Measurements from ENCODE around the gene NLGN1. TPM values are rescaled to one million over a fixed set of nuclear protein-coding genes. Genes with fewer than 3 reads are reported as not detected.

The NLGN1 gene
- total RNA-seq, 1 experiment from 2014 or later: 5.2 TPM

GRCh38 chr3:173913974-173914421, 516.5 kb downstream of the NLGN1 start:
- Histone ChIP-seq H2AK5ac (ENCODE audit: insufficient read length, low read length) (no peak overlapping the region), H2AFZ (ENCODE audit: low read length) (no peak overlapping the region), H2BK12ac (ENCODE audit: insufficient read length, low read depth, low read length) (no peak overlapping the region), H3K79me2 (ENCODE audit: insufficient read depth, low read length) (no peaks in the 10 kb centered on the region; the same call in 1 of the 2 replicates), H3T11ph (ENCODE audit: low read length) (no peak overlapping the region), H3K14ac (ENCODE audit: insufficient read depth, low read length) (no peak overlapping the region), H2BK5ac (ENCODE audit: insufficient read length, low read length) (no peak overlapping the region), H2BK120ac (ENCODE audit: low read depth, low read length, poor library complexity, severe bottlenecking) (no peak overlapping the region), H3K4me1 (ENCODE audit: insufficient read depth, low read length) (peaks cover 5% of the 10 kb centered on the region; the same call in 1 of the 2 replicates), H3K4ac (ENCODE audit: low read depth, low read length) (no peak overlapping the region), H4K5ac (ENCODE audit: insufficient read length, low read depth, low read length) (no peak overlapping the region), H3K4me2 (ENCODE audit: insufficient read depth, insufficient read length, low read length) (peak overlapping the region; percentile 27), H2BK20ac (ENCODE audit: low read depth, low read length, poor library complexity, severe bottlenecking) (no peak overlapping the region), H4K8ac (replicated peaks; ENCODE audit: insufficient read length, low read depth, low read length) (no peak overlapping the region), H3K27ac (ENCODE audit: insufficient read length, low read depth, low read length) (peak overlapping the region; percentile 56), H4K91ac (ENCODE audit: insufficient read length, low read depth, low read length) (no peak overlapping the region), H3K9me3 (ENCODE audit: control insufficient read depth, low read depth, low read length) (no peaks in the 10 kb centered on the region), H3K27me3 (ENCODE audit: insufficient read depth, low read length) (no peaks in the 10 kb centered on the region; the same call in 1 of the 2 replicates), H3K23me2 (ENCODE audit: insufficient read length, low read depth, low read length, poor library complexity, severe bottlenecking) (no peaks in the 10 kb centered on the region), H3K56ac (ENCODE audit: insufficient read length, low read depth, low read length) (no peak overlapping the region), H3K18ac (ENCODE audit: insufficient read length, low read depth, low read length) (no peak overlapping the region), H2BK15ac (ENCODE audit: low read depth, low read length) (no peak overlapping the region), H3K9ac (ENCODE audit: extremely low read depth, insufficient read length, low read length) (no peak overlapping the region), H3K23ac (ENCODE audit: insufficient read length, low read depth, low read length) (no peak overlapping the region), H4K20me1 (ENCODE audit: control insufficient read depth, insufficient read depth, insufficient read length) (no peaks in the 10 kb centered on the region), H3K79me1 (ENCODE audit: insufficient read depth, low read depth, low read length, poor library complexity, severe bottlenecking) (no peaks in the 10 kb centered on the region)
- no CpG with 5 or more reads among the region's 1 CpG for WGBS (ENCODE audit: extremely low coverage, insufficient read length, low lambda C conversion rate)
- Mint-ChIP-seq H3K36me3 (ENCODE audit: insufficient read depth in 1 of 3, low read depth in 3 of 3) (no peaks in the 10 kb centered on the region), H3K4me3 (no peak overlapping the region), H3K27me3 (ENCODE audit: low read depth) (no peaks in the 10 kb centered on the region), H3K4me1 (peaks cover 38% of the 10 kb centered on the region in 2 experiments), H3K9me3 (no peaks in the 10 kb centered on the region), H3K27ac (peak overlapping the region; percentile 19 to 80 (median 37))
- no peak for DNase-seq
- TF ChIP-seq, protein P1, sequence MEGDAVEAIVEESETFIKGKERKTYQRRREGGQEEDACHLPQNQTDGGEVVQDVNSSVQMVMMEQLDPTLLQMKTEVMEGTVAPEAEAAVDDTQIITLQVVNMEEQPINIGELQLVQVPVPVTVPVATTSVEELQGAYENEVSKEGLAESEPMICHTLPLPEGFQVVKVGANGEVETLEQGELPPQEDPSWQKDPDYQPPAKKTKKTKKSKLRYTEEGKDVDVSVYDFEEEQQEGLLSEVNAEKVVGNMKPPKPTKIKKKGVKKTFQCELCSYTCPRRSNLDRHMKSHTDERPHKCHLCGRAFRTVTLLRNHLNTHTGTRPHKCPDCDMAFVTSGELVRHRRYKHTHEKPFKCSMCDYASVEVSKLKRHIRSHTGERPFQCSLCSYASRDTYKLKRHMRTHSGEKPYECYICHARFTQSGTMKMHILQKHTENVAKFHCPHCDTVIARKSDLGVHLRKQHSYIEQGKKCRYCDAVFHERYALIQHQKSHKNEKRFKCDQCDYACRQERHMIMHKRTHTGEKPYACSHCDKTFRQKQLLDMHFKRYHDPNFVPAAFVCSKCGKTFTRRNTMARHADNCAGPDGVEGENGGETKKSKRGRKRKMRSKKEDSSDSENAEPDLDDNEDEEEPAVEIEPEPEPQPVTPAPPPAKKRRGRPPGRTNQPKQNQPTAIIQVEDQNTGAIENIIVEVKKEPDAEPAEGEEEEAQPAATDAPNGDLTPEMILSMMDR (conservative IDR thresholded peaks at IDR 0.05): no peak

All from H9 (cell line).